Retinal pigment epithelial cell (primary cell): ENCODE data around the gene STIMATE.

Source experiments
- DNase-seq: peaks from one replicate; pipeline ENCODE4 v3.0.0-alpha.2; 2010; ENCODE audit warnings: low read depth
- H3K4me3 ChIP-seq: 2 replicates; pipeline ENCODE4 v1.5.1; 2011; ENCODE audit warnings: mild to moderate bottlenecking, low read length, control low read depth, moderate library complexity
- CTCF ChIP-seq: conservative IDR thresholded peaks from 2 replicates; pipeline ENCODE4 v1.5.1; 2011; ENCODE audit warnings: low read depth, low read length, control low read depth, inconsistent platforms

Gene STIMATE

DNA sequence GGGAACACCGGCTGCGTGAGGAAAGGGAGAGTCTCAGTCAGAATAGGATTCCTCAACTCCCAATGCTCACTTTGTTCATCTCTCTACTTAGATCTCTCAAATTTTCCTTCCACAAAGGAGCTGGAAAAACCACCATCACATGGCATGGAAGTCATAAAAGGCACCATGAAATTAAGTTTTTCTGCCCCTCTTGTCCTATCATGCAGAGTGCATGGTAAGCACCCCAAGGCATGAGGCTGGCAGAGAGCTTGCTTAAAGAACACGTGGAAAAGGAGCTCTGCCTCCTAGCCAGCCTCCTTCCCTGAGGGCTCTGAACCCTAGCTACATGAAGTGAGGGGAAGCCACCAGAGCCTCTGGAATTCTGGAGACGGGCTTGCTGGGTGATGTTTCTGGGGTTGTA is 17.8 kb downstream of the STIMATE start:
- no peak for TF ChIP-seq CTCF
- DNase-seq, result no peak
- no peak overlapping the region for H3K4me3 ChIP-seq

DNA sequence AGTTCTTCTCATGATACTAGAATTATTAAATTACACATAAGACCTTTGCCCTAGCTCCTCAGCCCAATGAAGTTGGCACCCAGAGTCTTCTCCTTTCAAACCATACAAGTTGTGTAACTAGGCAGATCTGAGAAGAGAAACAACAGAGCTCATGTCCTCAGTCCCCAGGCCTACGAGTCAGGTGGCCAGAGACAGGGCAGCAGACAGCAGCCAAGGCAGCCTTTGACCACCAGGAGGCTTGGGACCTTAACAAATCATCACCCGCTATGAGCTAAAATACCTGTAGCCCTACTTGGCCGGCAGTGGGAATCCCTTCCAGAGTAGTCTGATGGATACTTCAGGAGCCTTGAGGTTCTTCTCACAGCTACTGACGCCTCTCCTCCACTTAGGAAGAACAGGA is 18.3 kb downstream of the STIMATE start:
- H3K4me3 ChIP-seq, result no peak overlapping the region
- no peak for DNase-seq
- peak; percentile 22 for TF ChIP-seq CTCF

GRCh38 chr3:52877085-52877484 is 20.3 kb downstream of the STIMATE start:
- no peak for DNase-seq
- no peak overlapping the region for H3K4me3 ChIP-seq
- TF ChIP-seq CTCF, result no peak

DNA sequence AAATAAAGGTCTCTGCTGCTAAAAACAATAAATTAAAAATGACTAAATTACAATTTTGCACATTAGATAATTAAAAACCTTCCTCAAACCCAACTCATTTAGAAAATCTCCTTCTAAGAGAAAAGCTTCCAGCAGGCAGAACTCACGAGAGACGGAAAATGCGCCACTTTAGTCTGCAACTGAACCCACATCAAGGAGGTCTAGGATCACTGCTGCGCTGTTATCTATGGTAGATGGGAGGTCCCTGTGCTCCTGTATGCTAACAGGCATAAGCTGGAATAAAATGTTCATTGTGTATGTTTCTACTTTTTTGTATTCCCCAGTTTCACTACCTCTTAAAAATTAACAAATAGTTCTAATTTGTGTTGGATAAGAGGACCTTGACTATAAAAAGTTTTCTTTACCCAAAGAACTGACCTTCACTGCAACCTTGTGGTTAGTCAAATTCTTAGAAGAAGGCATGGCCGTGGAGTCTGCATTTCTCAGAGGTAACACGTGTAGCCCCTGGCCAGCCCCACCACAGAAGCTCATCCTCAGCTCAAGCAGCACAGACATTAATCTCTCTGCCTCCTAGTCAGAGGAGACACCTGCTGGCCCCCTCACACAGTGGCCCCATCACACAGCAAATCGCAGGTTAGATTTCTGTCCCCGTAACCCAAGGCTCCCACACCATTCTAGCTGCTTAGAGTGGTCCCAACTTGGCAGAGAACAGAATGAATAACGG is 22.3 kb downstream of the STIMATE start:
- no peak overlapping the region for H3K4me3 ChIP-seq
- DNase-seq, result no peak
- TF ChIP-seq CTCF, result no peak

- no peak overlapping the region for H3K4me3 ChIP-seq
- TF ChIP-seq CTCF, result no peak
- no peak for DNase-seq
Measured at GRCh38 chr3:52874160-52874701, 23.1 kb downstream of the STIMATE start.

GRCh38 chr3:52873433-52874159 is 23.8 kb downstream of the STIMATE start:
- DNase-seq, result no peak
- no peak for TF ChIP-seq CTCF
- H3K4me3 ChIP-seq, result no peak overlapping the region
